Neutrophil (primary cell): ENCODE data around the gene MC1R.

Experiments
- H3K27ac ChIP-seq: fragments of 200-600 bp; sonication (generic); 2 replicates; pipeline ENCODE4 v1.5.1; 2016; ENCODE audit warnings: mild to moderate bottlenecking, moderate library complexity
- H3K27me3 ChIP-seq: fragments of 200-600 bp; sonication (generic); 2 replicates; pipeline ENCODE4 v1.6.0; 2016; ENCODE audit warnings: mild to moderate bottlenecking
- H3K36me3 ChIP-seq: fragments of 200-600 bp; sonication (generic); 2 replicates; pipeline ENCODE4 v1.5.1; 2017
- H3K4me1 ChIP-seq, 2 experiments: fragments of 200-600 bp in 1 of 2; sonication (generic) in 1 of 2; 1 replicate in 1 of 2; 2 replicates in 1 of 2; pipeline versions ENCODE4 v1.5.1 to v1.6.1; 2013 to 2016; ENCODE audit warnings: low read depth in 1 of 2, low read length in 1 of 2, mild to moderate bottlenecking in 1 of 2, moderate library complexity in 1 of 2; ENCODE audit not compliant: control insufficient read depth in 1 of 2, insufficient read depth in 1 of 2
- H3K4me3 ChIP-seq, 2 experiments: fragments of 200-600 bp in 1 of 2; sonication (generic) in 1 of 2; 1 replicate in 1 of 2; 2 replicates in 1 of 2; pipeline ENCODE4 v1.5.1; 2013 to 2016; ENCODE audit warnings: low read depth in 1 of 2, low read length in 1 of 2, mild to moderate bottlenecking in 1 of 2, moderate library complexity in 1 of 2
- H3K9me3 ChIP-seq: fragments of 200-600 bp; sonication (generic); 2 replicates; pipeline ENCODE4 v1.5.1; 2016
- TF ChIP-seq, protein P1 (sequence below): fragments of 200-600 bp; sonication (generic); IDR thresholded peaks from 2 replicates; pipeline ENCODE4 v1.5.1; 2016; ENCODE audit warnings: antibody characterized with exemption

Gene MC1R

DNA sequence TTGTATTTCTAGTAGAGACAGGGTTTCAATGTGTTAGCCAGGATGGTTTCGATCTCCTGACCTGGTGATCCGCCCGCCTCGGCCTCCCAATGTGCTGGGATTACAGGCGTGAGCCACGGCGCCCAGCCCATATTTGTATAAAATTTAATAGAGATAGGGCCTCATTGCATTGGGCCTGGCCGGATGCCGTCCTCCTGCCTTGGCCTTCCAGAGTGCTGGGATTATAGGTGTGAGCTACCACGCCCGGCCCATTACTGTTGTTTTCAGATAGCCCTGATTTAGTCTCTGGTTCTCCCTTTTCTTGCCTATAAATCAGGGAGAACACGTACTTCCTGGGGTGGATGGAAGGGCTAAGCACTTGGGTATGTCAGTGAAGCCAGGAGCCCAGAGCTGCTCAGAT lies 33.4 kb downstream of the MC1R start:
- Histone ChIP-seq H3K27me3 (peaks cover 14% of the 10 kb centered on the region), H3K36me3 (peaks cover 17% of the 10 kb centered on the region), H3K4me3 (no peak overlapping the region), H3K9me3 (no peaks in the 10 kb centered on the region), H3K4me1 (peaks cover 34 to 64% of the 10 kb centered on the region in 2 experiments), H3K27ac (no peak overlapping the region)
- TF ChIP-seq, protein P1, sequence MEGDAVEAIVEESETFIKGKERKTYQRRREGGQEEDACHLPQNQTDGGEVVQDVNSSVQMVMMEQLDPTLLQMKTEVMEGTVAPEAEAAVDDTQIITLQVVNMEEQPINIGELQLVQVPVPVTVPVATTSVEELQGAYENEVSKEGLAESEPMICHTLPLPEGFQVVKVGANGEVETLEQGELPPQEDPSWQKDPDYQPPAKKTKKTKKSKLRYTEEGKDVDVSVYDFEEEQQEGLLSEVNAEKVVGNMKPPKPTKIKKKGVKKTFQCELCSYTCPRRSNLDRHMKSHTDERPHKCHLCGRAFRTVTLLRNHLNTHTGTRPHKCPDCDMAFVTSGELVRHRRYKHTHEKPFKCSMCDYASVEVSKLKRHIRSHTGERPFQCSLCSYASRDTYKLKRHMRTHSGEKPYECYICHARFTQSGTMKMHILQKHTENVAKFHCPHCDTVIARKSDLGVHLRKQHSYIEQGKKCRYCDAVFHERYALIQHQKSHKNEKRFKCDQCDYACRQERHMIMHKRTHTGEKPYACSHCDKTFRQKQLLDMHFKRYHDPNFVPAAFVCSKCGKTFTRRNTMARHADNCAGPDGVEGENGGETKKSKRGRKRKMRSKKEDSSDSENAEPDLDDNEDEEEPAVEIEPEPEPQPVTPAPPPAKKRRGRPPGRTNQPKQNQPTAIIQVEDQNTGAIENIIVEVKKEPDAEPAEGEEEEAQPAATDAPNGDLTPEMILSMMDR: no peak

DNA sequence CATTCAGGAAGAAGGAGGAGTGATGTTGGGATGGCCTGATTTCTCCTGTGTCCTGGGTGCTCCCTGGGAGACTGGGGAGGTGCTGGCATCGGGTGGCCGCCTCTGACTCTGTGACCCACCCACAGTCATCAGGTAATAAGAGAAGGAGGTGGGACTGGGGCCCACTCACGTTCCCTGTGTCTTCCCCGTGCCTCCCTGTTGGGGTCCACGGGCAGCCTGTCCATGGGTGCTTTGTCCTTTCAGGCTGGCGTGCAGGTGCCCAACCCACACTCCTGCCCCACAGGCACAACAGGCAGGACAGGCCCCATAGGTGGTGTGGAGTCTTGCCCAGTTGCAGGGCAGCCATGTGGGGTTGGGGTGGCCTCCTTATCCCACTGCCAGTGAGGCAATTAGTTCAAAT lies 33.9 kb downstream of the MC1R start:
- no peaks in the 10 kb centered on the region for H3K9me3 ChIP-seq
- TF ChIP-seq, protein P1: no peak
- H3K27ac ChIP-seq: no peak overlapping the region
- H3K36me3 ChIP-seq: peaks cover 18% of the 10 kb centered on the region
- no peak overlapping the region for H3K4me3 ChIP-seq
- H3K4me1 ChIP-seq: peaks cover 38 to 67% of the 10 kb centered on the region in 2 experiments
- peaks cover 9% of the 10 kb centered on the region for H3K27me3 ChIP-seq

- peak overlapping the region; percentile 8 for H3K27ac ChIP-seq
- no peaks in the 10 kb centered on the region for H3K9me3 ChIP-seq
- peaks cover 30% of the 10 kb centered on the region for H3K36me3 ChIP-seq
- H3K4me1 ChIP-seq: peaks cover 45 to 71% of the 10 kb centered on the region in 2 experiments
- H3K4me3 ChIP-seq: no peak overlapping the region
- TF ChIP-seq, protein P1: no peak
- no peaks in the 10 kb centered on the region for H3K27me3 ChIP-seq
Measured at GRCh38 chr16:89953671-89954406, 35.2 kb downstream of the MC1R start.

DNA sequence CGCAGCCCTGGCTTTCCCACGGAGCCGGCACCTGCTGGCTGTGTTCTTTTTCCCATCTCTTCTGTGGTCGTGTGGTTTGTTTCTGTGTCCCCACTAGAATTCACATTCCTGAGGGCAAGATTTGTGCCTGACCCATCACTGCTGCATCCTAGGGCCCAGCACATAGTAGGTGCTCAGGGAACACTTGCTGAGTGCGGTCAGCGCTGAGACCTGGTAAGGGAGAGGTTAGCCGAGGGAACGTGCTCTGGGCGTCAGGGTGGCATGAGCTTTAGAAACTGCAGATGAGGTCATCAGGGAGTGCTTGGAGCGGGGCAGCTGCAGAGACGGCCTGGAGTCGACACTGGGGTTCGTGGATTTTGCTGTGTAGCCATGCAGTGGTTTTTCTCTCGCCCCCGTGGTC lies 35.8 kb downstream of the MC1R start:
- no peaks in the 10 kb centered on the region for H3K9me3 ChIP-seq
- TF ChIP-seq, protein P1: no peak
- no peak overlapping the region for H3K4me3 ChIP-seq
- no peaks in the 10 kb centered on the region for H3K27me3 ChIP-seq
- peaks cover 48 to 74% of the 10 kb centered on the region in 2 experiments for H3K4me1 ChIP-seq
- no peak overlapping the region for H3K27ac ChIP-seq
- peaks cover 36% of the 10 kb centered on the region for H3K36me3 ChIP-seq

DNA sequence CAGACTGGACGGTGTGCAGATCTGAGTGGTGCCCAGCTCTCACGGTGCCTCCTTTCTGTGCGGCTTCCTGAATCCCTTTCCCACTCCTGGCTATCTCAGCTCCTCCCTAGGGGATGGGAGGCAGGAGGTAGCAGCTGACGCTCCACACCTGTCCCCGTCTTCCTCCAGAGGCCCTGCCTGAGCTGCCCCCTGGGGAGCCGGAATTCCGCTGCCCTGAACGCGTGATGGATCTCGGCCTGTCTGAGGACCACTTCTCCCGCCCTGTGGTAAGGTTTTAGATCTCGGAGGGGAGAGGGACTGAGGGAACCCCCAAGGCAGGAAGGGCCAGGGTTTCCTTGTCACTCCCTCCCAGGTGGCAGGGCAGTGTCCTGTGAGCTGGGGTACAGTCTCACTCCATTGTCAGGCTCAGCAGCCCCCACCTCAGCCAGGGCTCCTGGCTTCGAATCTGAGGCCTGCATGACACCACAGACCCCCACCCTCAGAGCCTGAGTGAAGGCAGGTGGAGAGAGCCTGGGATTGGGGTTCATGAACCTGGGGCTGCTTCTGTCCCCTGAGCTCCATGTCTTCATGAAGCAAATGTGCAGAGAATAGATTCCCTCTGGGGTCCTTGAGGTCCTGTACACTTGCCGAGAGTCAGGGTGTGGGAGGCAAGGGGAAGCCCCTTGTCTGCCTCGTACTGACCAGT lies 36.5 kb downstream of the MC1R start:
- peak overlapping the region; percentile 98 for H3K27ac ChIP-seq
- peak overlapping the region in 1 of 2 experiments; percentile 92 for H3K4me3 ChIP-seq
- TF ChIP-seq, protein P1: no peak
- H3K36me3 ChIP-seq: peaks cover 43% of the 10 kb centered on the region
- no peaks in the 10 kb centered on the region for H3K9me3 ChIP-seq
- H3K27me3 ChIP-seq: no peaks in the 10 kb centered on the region
- peaks cover 48 to 74% of the 10 kb centered on the region in 2 experiments for H3K4me1 ChIP-seq
